SK-N-SH (cell line): ENCODE results near the gene RAB11FIP5. TPM values are rescaled to one million over a fixed set of nuclear protein-coding genes. Genes with fewer than 3 reads are reported as not detected.

Experiments used
- CTCF ChIA-PET: fragments of 300-600, 350-600 bp; formaldehyde crosslinking; extraction: SDS; loops from one replicate; lab custom pipeline; 2021; lab: Yijun Ruan, JAX
- POLR2A ChIA-PET: fragments of 350-600 bp; sonication (Branson Sonifier 250); formaldehyde crosslinking; extraction: SDS; loops from one replicate; lab custom pipeline; 2020; ENCODE audit warnings: antibody characterized with exemption, inconsistent platforms; lab: Yijun Ruan, JAX
- DNase-seq: peaks from one replicate; pipeline ENCODE4 v3.0.0; 2012
- H2AFZ ChIP-seq: fragments of 200-600 bp; sonication (generic); 2 replicates; pipeline ENCODE4 v1.8.1; 2016; ENCODE audit warnings: antibody characterized with exemption, mild to moderate bottlenecking, low read depth
- H3F3A ChIP-seq: fragments of 200-600 bp; sonication (generic); replicated peaks from 2 replicates; pipeline ENCODE3; 2016; ENCODE audit warnings: antibody characterized with exemption, mild to moderate bottlenecking; ENCODE audit not compliant: insufficient read depth
- H3K27ac ChIP-seq, 2 experiments: fragments of 200-500 bp in 1 of 2; fragments of 200-600 bp in 1 of 2; sonication (Bioruptor generic) in 1 of 2; sonication (generic), shearing (Covaris generic) in 1 of 2; 2 replicates each; pipeline versions ENCODE4 v1.5.1 to v1.6.1; 2014 to 2016; ENCODE audit warnings: low read depth in 2 of 2, inconsistent platforms in 1 of 2, low read length in 1 of 2, mild to moderate bottlenecking in 1 of 2, mixed read lengths in 1 of 2
- H3K27me3 ChIP-seq: fragments of 200-600 bp; sonication (generic), shearing (Covaris generic); 2 replicates; pipeline ENCODE4 v1.6.1; 2016; ENCODE audit warnings: mixed run types; ENCODE audit not compliant: insufficient read depth
- H3K36me3 ChIP-seq, 2 experiments: fragments of 200-500 bp in 1 of 2; fragments of 200-600 bp in 1 of 2; sonication (Bioruptor generic) in 1 of 2; sonication (generic) in 1 of 2; replicated peaks in 1 of 2; 2 replicates each; pipeline versions ENCODE3 to v1.5.1; 2014 to 2016; ENCODE audit warnings: low read length in 1 of 2, mild to moderate bottlenecking in 1 of 2; ENCODE audit not compliant: insufficient read depth in 2 of 2, control insufficient read depth in 1 of 2
- H3K4me1 ChIP-seq, 2 experiments: fragments of 200-500 bp in 1 of 2; fragments of 200-600 bp in 1 of 2; sonication (Bioruptor generic) in 1 of 2; sonication (generic), shearing (Covaris generic) in 1 of 2; 2 replicates each; pipeline versions ENCODE4 v1.5.1 to v1.6.1; 2014 to 2016; ENCODE audit warnings: low read depth in 1 of 2, low read length in 1 of 2, mixed run types in 1 of 2; ENCODE audit not compliant: insufficient read depth in 2 of 2, control insufficient read depth in 1 of 2
- H3K4me2 ChIP-seq: fragments of 200-600 bp; sonication (generic), shearing (Covaris generic); 2 replicates; pipeline ENCODE4 v1.6.1; 2017; ENCODE audit warnings: mixed run types
- H3K4me3 ChIP-seq, 2 experiments: fragments of 200-500 bp in 1 of 2; fragments of 200-600 bp in 1 of 2; sonication (Bioruptor generic) in 1 of 2; sonication (generic), shearing (Covaris generic) in 1 of 2; 2 replicates each; pipeline versions ENCODE4 v1.5.1 to v1.8.1; 2014 to 2016; ENCODE audit warnings: low read depth in 2 of 2, inconsistent platforms in 1 of 2, low read length in 1 of 2, mild to moderate bottlenecking in 1 of 2, mixed read lengths in 1 of 2, moderate library complexity in 1 of 2
- H3K79me2 ChIP-seq: fragments of 200-600 bp; sonication (generic); 2 replicates; pipeline ENCODE4 v1.8.1; 2017; ENCODE audit warnings: mild to moderate bottlenecking; ENCODE audit not compliant: insufficient read depth
- H3K9ac ChIP-seq: fragments of 200-600 bp; sonication (generic); 2 replicates; pipeline ENCODE4 v1.6.1; 2017; ENCODE audit warnings: mixed run types
- H3K9me2 ChIP-seq: fragments of 200-600 bp; sonication (generic); 2 replicates; pipeline ENCODE4 v1.6.1; 2017; ENCODE audit warnings: mixed run types
- H3K9me3 ChIP-seq: fragments of 200-600 bp; sonication (generic); 2 replicates; pipeline ENCODE4 v1.6.1; 2017; ENCODE audit warnings: mixed run types, mild to moderate bottlenecking, moderate library complexity
- H4K20me1 ChIP-seq: fragments of 200-600 bp; sonication (generic); 2 replicates; pipeline ENCODE4 v1.6.1; 2017; ENCODE audit warnings: mild to moderate bottlenecking, mixed run types; ENCODE audit not compliant: insufficient read depth
- ELF1 ChIP-seq: IDR thresholded peaks from 2 replicates; pipeline ENCODE4 v1.4.0; 2012
- EP300 ChIP-seq, 2 experiments: IDR thresholded peaks; 2 replicates each; pipeline versions ENCODE4 v1.4.0 to v1.6.1; 2012; ENCODE audit warnings: borderline replicate concordance in 1 of 2, low read depth in 1 of 2, low read length in 1 of 2
- EZH2phosphoT487 ChIP-seq: fragments of 200-600 bp; sonication (generic); IDR thresholded peaks from 2 replicates; pipeline ENCODE4 v1.6.1; 2017; ENCODE audit warnings: low read depth, mixed run types, mild to moderate bottlenecking, antibody characterized with exemption, moderate library complexity, borderline replicate concordance
- FOXJ3 ChIP-seq: sonication (generic); formaldehyde crosslinking; IDR thresholded peaks from 2 replicates; pipeline ENCODE4 v1.5.1; 2020; ENCODE audit warnings: mild to moderate bottlenecking, missing genetic modification reagents
- FOXM1 ChIP-seq: IDR thresholded peaks from 2 replicates; pipeline ENCODE4 v1.4.0; 2012; ENCODE audit warnings: low read depth, mild to moderate bottlenecking
- GABPA ChIP-seq: IDR thresholded peaks from 2 replicates; pipeline ENCODE4 v1.4.0; 2012; ENCODE audit warnings: low read depth, mild to moderate bottlenecking
- GATA2 ChIP-seq: sonication (generic); formaldehyde crosslinking; IDR thresholded peaks from 2 replicates; pipeline ENCODE4 v1.5.0; 2020; ENCODE audit warnings: mild to moderate bottlenecking, missing genetic modification reagents
- NRF1 ChIP-seq: IDR thresholded peaks from 2 replicates; pipeline ENCODE4 v1.6.1; 2012; ENCODE audit warnings: low read depth, mild to moderate bottlenecking, low read length
- POLR2AphosphoS5 ChIP-seq: IDR thresholded peaks from 2 replicates; pipeline ENCODE4 v1.6.1; 2012; ENCODE audit warnings: low read depth, low read length
- RCOR1 ChIP-seq: fragments of 150-350 bp; IDR thresholded peaks from 2 replicates; pipeline ENCODE4 v1.6.1; 2017; ENCODE audit warnings: antibody characterized with exemption, low read length
- RXRA ChIP-seq: IDR thresholded peaks from 2 replicates; pipeline ENCODE4 v1.4.0; 2012; ENCODE audit warnings: low read depth, mild to moderate bottlenecking, borderline replicate concordance
- SIN3A ChIP-seq: IDR thresholded peaks from 2 replicates; pipeline ENCODE4 v1.6.1; 2012; ENCODE audit warnings: low read depth, mild to moderate bottlenecking, low read length, moderate library complexity, borderline replicate concordance
- SMC3 ChIP-seq: IDR thresholded peaks from 2 replicates; pipeline ENCODE4 v1.6.1; 2012; ENCODE audit warnings: low read depth, low read length, improper control_type of control experiment
- TAF1 ChIP-seq: IDR thresholded peaks from 2 replicates; pipeline ENCODE4 v1.6.1; 2012; ENCODE audit warnings: low read depth, mild to moderate bottlenecking, low read length, moderate library complexity, borderline replicate concordance
- TCF12 ChIP-seq: IDR thresholded peaks from 2 replicates; pipeline ENCODE4 v1.4.0; 2012
- TEAD4 ChIP-seq: IDR thresholded peaks from 2 replicates; pipeline ENCODE4 v1.4.0; 2012; ENCODE audit warnings: mild to moderate bottlenecking, borderline replicate concordance; ENCODE audit not compliant: insufficient read depth
- YY1 ChIP-seq: IDR thresholded peaks from 2 replicates; pipeline ENCODE4 v1.4.0; 2012; ENCODE audit warnings: low read depth, mild to moderate bottlenecking
- WGBS: methylation state at CpG from one replicate; pipeline ENCODE4 v1.1.6; 2017; ENCODE audit warnings: low lambda C conversion rate; 5-methylcytosine and 5-hydroxymethylcytosine counted together
- polyA plus RNA-seq, 3 experiments: library from polyadenylated mRNA; depleted of rRNA; stranded (reverse); fragments of >200 nt; gene quantifications; 2 replicates each; pipeline ENCODE4 v1.2.3, GENCODE V29; 2012
- TF ChIP-seq, protein P1 (sequence below): fragments of 150-350 bp; IDR thresholded peaks from 2 replicates; pipeline ENCODE4 v1.6.1; 2016; ENCODE audit warnings: mild to moderate bottlenecking, low read depth, low read length
- TF ChIP-seq, protein P2 (sequence below): IDR thresholded peaks from 2 replicates; pipeline ENCODE4 v1.4.0; 2012; ENCODE audit warnings: low read depth, borderline replicate concordance
- TF ChIP-seq, protein P3 (sequence below): IDR thresholded peaks from 2 replicates; pipeline ENCODE4 v1.4.0; 2012; ENCODE audit warnings: low read depth

The RAB11FIP5 gene
- polyA plus RNA-seq, 1 of the 3 experiments (the other 2 are of a cell fraction), result 17.1 TPM

DNA sequence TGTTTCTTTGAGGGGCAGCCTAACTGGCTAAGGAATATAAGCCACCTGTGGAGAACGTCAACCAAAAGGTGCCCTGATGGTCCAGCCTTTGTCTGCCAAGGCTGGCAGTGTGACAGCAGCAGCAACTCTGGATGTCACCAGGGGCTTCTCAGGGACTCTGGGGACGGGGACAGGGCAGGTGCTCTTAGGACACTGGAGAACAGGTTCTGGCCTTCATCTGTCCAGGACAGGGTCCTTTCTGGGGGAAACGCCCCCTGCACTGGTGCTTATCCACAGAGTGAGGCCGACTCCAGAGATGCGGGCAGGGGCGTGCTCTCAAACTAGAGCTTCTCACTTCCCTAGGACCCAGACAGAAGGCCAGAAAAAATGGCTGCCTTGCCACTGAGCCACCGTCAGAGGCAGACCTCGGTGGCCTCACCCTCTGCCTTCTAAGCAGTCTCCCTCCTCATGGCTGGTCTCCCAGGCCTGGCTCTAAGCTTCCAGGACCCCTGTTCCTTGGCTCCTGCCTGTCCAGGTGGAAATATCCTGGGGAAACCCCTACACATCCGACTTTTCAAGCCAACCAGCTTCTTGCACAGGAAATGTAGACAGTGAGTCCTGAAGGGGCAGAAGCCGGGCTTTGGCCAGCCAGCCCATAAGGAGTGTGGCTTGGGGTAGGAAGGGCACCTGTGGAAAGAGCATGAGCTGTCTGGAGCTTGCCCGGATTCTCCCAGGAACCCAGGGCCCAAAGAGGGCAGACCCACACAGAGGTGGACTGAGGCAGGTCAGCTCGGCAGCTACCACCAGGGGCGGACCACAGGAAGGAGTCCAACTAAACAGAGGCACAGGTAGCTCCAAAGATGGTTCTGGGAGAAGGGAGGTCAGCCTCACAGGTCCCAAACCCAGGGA is 30.0 kb downstream of the RAB11FIP5 start:
- no peaks in the 10 kb centered on the region for H3K9me2 ChIP-seq
- CTCF ChIA-PET, result interaction anchor here (0.9 to 21.6 kb wide), 5 partner anchors 9 to 190 kb away, joined by 3 to 267 read pairs (median 77); no protein-coding TSS in a partner anchor
- TF ChIP-seq, protein P1, sequence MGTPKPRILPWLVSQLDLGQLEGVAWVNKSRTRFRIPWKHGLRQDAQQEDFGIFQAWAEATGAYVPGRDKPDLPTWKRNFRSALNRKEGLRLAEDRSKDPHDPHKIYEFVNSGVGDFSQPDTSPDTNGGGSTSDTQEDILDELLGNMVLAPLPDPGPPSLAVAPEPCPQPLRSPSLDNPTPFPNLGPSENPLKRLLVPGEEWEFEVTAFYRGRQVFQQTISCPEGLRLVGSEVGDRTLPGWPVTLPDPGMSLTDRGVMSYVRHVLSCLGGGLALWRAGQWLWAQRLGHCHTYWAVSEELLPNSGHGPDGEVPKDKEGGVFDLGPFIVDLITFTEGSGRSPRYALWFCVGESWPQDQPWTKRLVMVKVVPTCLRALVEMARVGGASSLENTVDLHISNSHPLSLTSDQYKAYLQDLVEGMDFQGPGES, result no peak
- no peak for TF ChIP-seq NRF1
- no peak for TF ChIP-seq FOXJ3 (CRISPR knock-in tag)
- TF ChIP-seq GATA2 (CRISPR knock-in tag), result no peak
- TF ChIP-seq RCOR1, result no peak
- no peak for TF ChIP-seq SMC3
- no peak for TF ChIP-seq EZH2phosphoT487
- no peak for TF ChIP-seq TCF12
- TF ChIP-seq, protein P2, sequence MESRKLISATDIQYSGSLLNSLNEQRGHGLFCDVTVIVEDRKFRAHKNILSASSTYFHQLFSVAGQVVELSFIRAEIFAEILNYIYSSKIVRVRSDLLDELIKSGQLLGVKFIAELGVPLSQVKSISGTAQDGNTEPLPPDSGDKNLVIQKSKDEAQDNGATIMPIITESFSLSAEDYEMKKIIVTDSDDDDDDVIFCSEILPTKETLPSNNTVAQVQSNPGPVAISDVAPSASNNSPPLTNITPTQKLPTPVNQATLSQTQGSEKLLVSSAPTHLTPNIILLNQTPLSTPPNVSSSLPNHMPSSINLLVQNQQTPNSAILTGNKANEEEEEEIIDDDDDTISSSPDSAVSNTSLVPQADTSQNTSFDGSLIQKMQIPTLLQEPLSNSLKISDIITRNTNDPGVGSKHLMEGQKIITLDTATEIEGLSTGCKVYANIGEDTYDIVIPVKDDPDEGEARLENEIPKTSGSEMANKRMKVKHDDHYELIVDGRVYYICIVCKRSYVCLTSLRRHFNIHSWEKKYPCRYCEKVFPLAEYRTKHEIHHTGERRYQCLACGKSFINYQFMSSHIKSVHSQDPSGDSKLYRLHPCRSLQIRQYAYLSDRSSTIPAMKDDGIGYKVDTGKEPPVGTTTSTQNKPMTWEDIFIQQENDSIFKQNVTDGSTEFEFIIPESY, result no peak
- TF ChIP-seq GABPA, result no peak
- TF ChIP-seq TEAD4, result no peak
- TF ChIP-seq SIN3A, result no peak
- TF ChIP-seq YY1, result no peak
- TF ChIP-seq, protein P3, sequence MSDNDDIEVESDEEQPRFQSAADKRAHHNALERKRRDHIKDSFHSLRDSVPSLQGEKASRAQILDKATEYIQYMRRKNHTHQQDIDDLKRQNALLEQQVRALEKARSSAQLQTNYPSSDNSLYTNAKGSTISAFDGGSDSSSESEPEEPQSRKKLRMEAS, result no peak
- TF ChIP-seq TAF1, result no peak
- TF ChIP-seq RXRA, result no peak
- no peak for TF ChIP-seq POLR2AphosphoS5
- TF ChIP-seq EP300 (IDR thresholded peaks at IDR 0.05; ENCODE audit: borderline replicate concordance in 1 of 2, low read depth in 1 of 2, low read length in 1 of 2), result no peak
- TF ChIP-seq ELF1, result no peak
- TF ChIP-seq FOXM1, result no peak
- peaks cover 65% of the 10 kb centered on the region for H3K79me2 ChIP-seq
- POLR2A ChIA-PET, result no interaction called here
- no peak overlapping the region for H3K9ac ChIP-seq
- H4K20me1 ChIP-seq, result peaks cover 51% of the 10 kb centered on the region
- no peaks in the 10 kb centered on the region for H3K27me3 ChIP-seq
- peaks cover 0 to 33% of the 10 kb centered on the region in 2 experiments for H3K36me3 ChIP-seq
- H3K9me3 ChIP-seq, result no peaks in the 10 kb centered on the region
- H3K4me1 ChIP-seq, result peaks cover 0 to 2% of the 10 kb centered on the region in 2 experiments; a peak in 1 of 4 replicates
- H3F3A ChIP-seq, result no peaks in the 10 kb centered on the region
- H3K4me2 ChIP-seq, result no peak overlapping the region
- DNase-seq, result no peak
- WGBS, result 90% methylated on average over 8 of the region's 13 CpGs
- H2AFZ ChIP-seq, result no peak overlapping the region
- no peak overlapping the region for H3K27ac ChIP-seq
- no peak overlapping the region for H3K4me3 ChIP-seq
